ENCODE data around the gene ST8SIA6. TPM values are rescaled to one million over a fixed set of nuclear protein-coding genes. Genes with fewer than 3 reads are reported as not detected.

Gene ST8SIA6
- total RNA-seq, 1 experiment from 2014 or later: not detected

- Histone ChIP-seq H3K27me3 (replicated peaks; ENCODE audit: insufficient read depth, low read depth, low read length, poor library complexity) (peaks cover 17% of the 10 kb centered on the region), H3K4me1 (ENCODE audit: insufficient read depth, low read length, poor library complexity, severe bottlenecking) (no peaks in the 10 kb centered on the region), H3K9me3 (ENCODE audit: low read depth, low read length, poor library complexity, severe bottlenecking) (no peaks in the 10 kb centered on the region), H3K27ac (ENCODE audit: low read depth, low read length, poor library complexity, severe bottlenecking) (no peak overlapping the region), H3K36me3 (ENCODE audit: insufficient read depth, low read length, poor library complexity, severe bottlenecking) (no peaks in the 10 kb centered on the region), H3K4me3 (ENCODE audit: low read depth, low read length, poor library complexity, severe bottlenecking) (no peak overlapping the region)
- POLR2A ChIA-PET (ENCODE audit: low non-redundant PET): no interaction called here
- TF ChIP-seq EZH2 (IDR thresholded peaks at IDR 0.05; ENCODE audit: borderline replicate concordance, low read depth, low read length, poor library complexity, severe bottlenecking) (no peak), CTCF (conservative IDR thresholded peaks at IDR 0.05; ENCODE audit: low read depth, low read length) (no peak)
- no peak for DNase-seq (ENCODE audit: low spot score)
- intact Hi-C loops (cut with micrococcal nuclease; ENCODE audit: unreplicated experiment): no loop called here
- no TSS peak for BruUV-seq (replicated peaks)
- CTCF ChIA-PET: no interaction called here
Measured at GRCh38 chr10:17394854-17395253, 59.5 kb downstream of the ST8SIA6 start.

- ChIA-PET CTCF (interaction anchor here (0.6 to 0.7 kb wide), 3 partner anchors 12 to 41 kb away, joined by 3 to 6 read pairs (median 3); no protein-coding TSS in a partner anchor), POLR2A (ENCODE audit: low non-redundant PET) (no interaction called here)
- no TSS peak for BruUV-seq (replicated peaks)
- Histone ChIP-seq H3K36me3 (ENCODE audit: insufficient read depth, low read length, poor library complexity, severe bottlenecking) (no peaks in the 10 kb centered on the region), H3K4me1 (ENCODE audit: insufficient read depth, low read length, poor library complexity, severe bottlenecking) (no peaks in the 10 kb centered on the region), H3K4me3 (ENCODE audit: low read depth, low read length, poor library complexity, severe bottlenecking) (no peak overlapping the region), H3K9me3 (ENCODE audit: low read depth, low read length, poor library complexity, severe bottlenecking) (no peaks in the 10 kb centered on the region), H3K27ac (ENCODE audit: low read depth, low read length, poor library complexity, severe bottlenecking) (no peak overlapping the region), H3K27me3 (replicated peaks; ENCODE audit: insufficient read depth, low read depth, low read length, poor library complexity) (no peaks in the 10 kb centered on the region)
- intact Hi-C loops (cut with micrococcal nuclease; ENCODE audit: unreplicated experiment): no loop called here
- no peak for DNase-seq (ENCODE audit: low spot score)
- TF ChIP-seq EZH2 (IDR thresholded peaks at IDR 0.05; ENCODE audit: borderline replicate concordance, low read depth, low read length, poor library complexity, severe bottlenecking) (no peak), CTCF (conservative IDR thresholded peaks at IDR 0.05; ENCODE audit: low read depth, low read length) (no peak)
Measured at GRCh38 chr10:17387861-17388503, 66.4 kb downstream of the ST8SIA6 start.

GRCh38 chr10:17386616-17387075, 67.7 kb downstream of the ST8SIA6 start:
- intact Hi-C loops (cut with micrococcal nuclease; ENCODE audit: unreplicated experiment): no loop called here
- CTCF ChIA-PET: no interaction called here
- H3K9me3 ChIP-seq (ENCODE audit: low read depth, low read length, poor library complexity, severe bottlenecking): no peaks in the 10 kb centered on the region
- TF ChIP-seq CTCF (conservative IDR thresholded peaks at IDR 0.05; ENCODE audit: low read depth, low read length) (no peak), EZH2 (IDR thresholded peaks at IDR 0.05; ENCODE audit: borderline replicate concordance, low read depth, low read length, poor library complexity, severe bottlenecking) (no peak)
- H3K4me1 ChIP-seq (ENCODE audit: insufficient read depth, low read length, poor library complexity, severe bottlenecking): no peaks in the 10 kb centered on the region
- no peak for DNase-seq (ENCODE audit: low spot score)
- no peaks in the 10 kb centered on the region for H3K36me3 ChIP-seq (ENCODE audit: insufficient read depth, low read length, poor library complexity, severe bottlenecking)
- no peaks in the 10 kb centered on the region for H3K27me3 ChIP-seq (replicated peaks; ENCODE audit: insufficient read depth, low read depth, low read length, poor library complexity)
- BruUV-seq (replicated peaks): no TSS peak
- POLR2A ChIA-PET (ENCODE audit: low non-redundant PET): no interaction called here
- no peak overlapping the region for H3K27ac ChIP-seq (ENCODE audit: low read depth, low read length, poor library complexity, severe bottlenecking)
- no peak overlapping the region for H3K4me3 ChIP-seq (ENCODE audit: low read depth, low read length, poor library complexity, severe bottlenecking)

All from A673 (cell line).